ENCODE results near the gene SLC5A5.

GRCh38 chr19:17836530-17836929, 35.2 kb upstream of the SLC5A5 start:
- TF ChIP-seq POLR2A (IDR thresholded peaks at IDR 0.05) (no peak), CTCF (IDR thresholded peaks at IDR 0.05) (no peak)
